Measurements from ENCODE around the gene RARRES2. TPM values are rescaled to one million over a fixed set of nuclear protein-coding genes. Genes with fewer than 3 reads are reported as not detected.
A peak's percentile ranks its signal among the peaks of the same experiment; 100 is the strongest.

The RARRES2 gene
- total and polyA plus RNA-seq, 2 of the 13 experiments (the other 11 are each of a cell fraction or from before 2014, with no cell fraction given), result 134 to 172 TPM

- peak; percentile 25 for TF ChIP-seq ASH2L (IDR thresholded peaks at IDR 0.05; ENCODE audit: insufficient read length, low read depth, low read length)
- no peak; the same call in 1 of the 2 replicates for TF ChIP-seq TMF1 (CRISPR knock-in tag; IDR thresholded peaks at IDR 0.05; ENCODE audit: low read depth)
- TF ChIP-seq ZNF83 (CRISPR knock-in tag; IDR thresholded peaks at IDR 0.05; ENCODE audit: borderline replicate concordance), result peak; percentile 38; the same call in 1 of the 2 replicates
- peak; percentile 88 for TF ChIP-seq DMAP1 (CRISPR knock-in tag; IDR thresholded peaks at IDR 0.05)
- TF ChIP-seq ZNF264 (CRISPR knock-in tag; IDR thresholded peaks at IDR 0.05), result no peak
- no peak for TF ChIP-seq LRRFIP1 (CRISPR knock-in tag; conservative IDR thresholded peaks at IDR 0.05)
- TF ChIP-seq MED13 (CRISPR knock-in tag; IDR thresholded peaks at IDR 0.05), result peak; percentile 16; the same call in 1 of the 2 replicates
- TF ChIP-seq, protein P1, sequence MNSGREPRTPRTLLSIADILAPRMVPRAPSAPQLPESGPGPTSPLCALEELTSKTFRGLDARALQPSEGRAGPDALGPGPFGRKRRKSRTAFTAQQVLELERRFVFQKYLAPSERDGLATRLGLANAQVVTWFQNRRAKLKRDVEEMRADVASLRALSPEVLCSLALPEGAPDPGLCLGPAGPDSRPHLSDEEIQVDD (CRISPR knock-in tag; IDR thresholded peaks at IDR 0.05; ENCODE audit: borderline replicate concordance), result peak; percentile 85; the same call in 1 of the 2 replicates
- TF ChIP-seq ZNF598 (CRISPR knock-in tag; IDR thresholded peaks at IDR 0.05; ENCODE audit: borderline replicate concordance), result peak; percentile 68; the same call in 1 of the 2 replicates
- peak; percentile 90; the same call in 1 of the 2 replicates for TF ChIP-seq RNF2 (conservative IDR thresholded peaks at IDR 0.05; ENCODE audit: low read depth)
- no peak for TF ChIP-seq ZNF562 (CRISPR knock-in tag; IDR thresholded peaks at IDR 0.05; ENCODE audit: borderline replicate concordance)
- TF ChIP-seq, protein P2, sequence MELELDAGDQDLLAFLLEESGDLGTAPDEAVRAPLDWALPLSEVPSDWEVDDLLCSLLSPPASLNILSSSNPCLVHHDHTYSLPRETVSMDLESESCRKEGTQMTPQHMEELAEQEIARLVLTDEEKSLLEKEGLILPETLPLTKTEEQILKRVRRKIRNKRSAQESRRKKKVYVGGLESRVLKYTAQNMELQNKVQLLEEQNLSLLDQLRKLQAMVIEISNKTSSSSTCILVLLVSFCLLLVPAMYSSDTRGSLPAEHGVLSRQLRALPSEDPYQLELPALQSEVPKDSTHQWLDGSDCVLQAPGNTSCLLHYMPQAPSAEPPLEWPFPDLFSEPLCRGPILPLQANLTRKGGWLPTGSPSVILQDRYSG (CRISPR knock-in tag; IDR thresholded peaks at IDR 0.05), result peak; percentile 85
- TF ChIP-seq EP300 (IDR thresholded peaks at IDR 0.05; ENCODE audit: low read depth in 2 of 2, low read length in 2 of 2), result peak in 1 of 2 experiments; percentile 35; a peak in 1 of 4 replicates
- TF ChIP-seq EP300 (CRISPR knock-in tag; IDR thresholded peaks at IDR 0.05; ENCODE audit: borderline replicate concordance), result peak; percentile 51
- 0 out of 2 replicates have a peak, but pooled peaks have one; percentile 43 for TF ChIP-seq KDM6A (CRISPR knock-in tag; IDR thresholded peaks at IDR 0.05; ENCODE audit: low read depth)
- TF ChIP-seq, protein P3, sequence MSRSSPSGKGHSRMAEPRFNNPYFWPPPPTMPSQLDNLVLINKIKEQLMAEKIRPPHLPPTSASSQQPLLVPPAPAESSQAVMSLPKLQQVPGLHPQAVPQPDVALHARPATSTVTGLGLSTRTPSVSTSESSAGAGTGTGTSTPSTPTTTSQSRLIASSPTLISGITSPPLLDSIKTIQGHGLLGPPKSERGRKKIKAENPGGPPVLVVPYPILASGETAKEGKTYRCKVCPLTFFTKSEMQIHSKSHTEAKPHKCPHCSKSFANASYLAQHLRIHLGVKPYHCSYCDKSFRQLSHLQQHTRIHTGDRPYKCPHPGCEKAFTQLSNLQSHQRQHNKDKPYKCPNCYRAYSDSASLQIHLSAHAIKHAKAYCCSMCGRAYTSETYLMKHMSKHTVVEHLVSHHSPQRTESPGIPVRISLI (CRISPR knock-in tag; IDR thresholded peaks at IDR 0.05; ENCODE audit: borderline replicate concordance), result no peak
- peak; percentile 58 for TF ChIP-seq ZNF12 (CRISPR knock-in tag; IDR thresholded peaks at IDR 0.05)
- TF ChIP-seq, protein P4, sequence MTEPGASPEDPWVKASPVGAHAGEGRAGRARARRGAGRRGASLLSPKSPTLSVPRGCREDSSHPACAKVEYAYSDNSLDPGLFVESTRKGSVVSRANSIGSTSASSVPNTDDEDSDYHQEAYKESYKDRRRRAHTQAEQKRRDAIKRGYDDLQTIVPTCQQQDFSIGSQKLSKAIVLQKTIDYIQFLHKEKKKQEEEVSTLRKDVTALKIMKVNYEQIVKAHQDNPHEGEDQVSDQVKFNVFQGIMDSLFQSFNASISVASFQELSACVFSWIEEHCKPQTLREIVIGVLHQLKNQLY (CRISPR knock-in tag; IDR thresholded peaks at IDR 0.05), result peak; percentile 59; the same call in 1 of the 2 replicates
- TF ChIP-seq MLLT10 (CRISPR knock-in tag; IDR thresholded peaks at IDR 0.05), result no peak
- TF ChIP-seq IKZF1 (IDR thresholded peaks at IDR 0.05), result no peak
- TF ChIP-seq ZSCAN12 (CRISPR knock-in tag; IDR thresholded peaks at IDR 0.05), result peak; percentile 68; the same call in 1 of the 2 replicates
- no peak for TF ChIP-seq MAFG (CRISPR knock-in tag; IDR thresholded peaks at IDR 0.05)
- peak; percentile 92 for TF ChIP-seq RBM39 (IDR thresholded peaks at IDR 0.05; ENCODE audit: low read depth, low read length, poor library complexity, severe bottlenecking)
- TF ChIP-seq ZNF263 (CRISPR knock-in tag; IDR thresholded peaks at IDR 0.05), result no peak; the same call in 1 of the 2 replicates
- TF ChIP-seq ZNF749 (CRISPR knock-in tag; IDR thresholded peaks at IDR 0.05; ENCODE audit: borderline replicate concordance), result peak; percentile 65; the same call in 1 of the 2 replicates
These were observed 18.4 kb downstream of the RARRES2 start, which contains the start of the genes ACTR3C and LRRC61 (continued) for GRCh38 chr7:150322833-150323681.

All from HepG2 (cell line).